Measurements from ENCODE around the gene SETD1A. TPM values are rescaled to one million over a fixed set of nuclear protein-coding genes. Genes with fewer than 3 reads are reported as not detected.

Gene SETD1A
- total and polyA plus RNA-seq, 9 of the 15 experiments (the other 6 are each of a cell fraction or from before 2014, with no cell fraction given): 0.08 to 36.0 (median 4.2) TPM

DNA sequence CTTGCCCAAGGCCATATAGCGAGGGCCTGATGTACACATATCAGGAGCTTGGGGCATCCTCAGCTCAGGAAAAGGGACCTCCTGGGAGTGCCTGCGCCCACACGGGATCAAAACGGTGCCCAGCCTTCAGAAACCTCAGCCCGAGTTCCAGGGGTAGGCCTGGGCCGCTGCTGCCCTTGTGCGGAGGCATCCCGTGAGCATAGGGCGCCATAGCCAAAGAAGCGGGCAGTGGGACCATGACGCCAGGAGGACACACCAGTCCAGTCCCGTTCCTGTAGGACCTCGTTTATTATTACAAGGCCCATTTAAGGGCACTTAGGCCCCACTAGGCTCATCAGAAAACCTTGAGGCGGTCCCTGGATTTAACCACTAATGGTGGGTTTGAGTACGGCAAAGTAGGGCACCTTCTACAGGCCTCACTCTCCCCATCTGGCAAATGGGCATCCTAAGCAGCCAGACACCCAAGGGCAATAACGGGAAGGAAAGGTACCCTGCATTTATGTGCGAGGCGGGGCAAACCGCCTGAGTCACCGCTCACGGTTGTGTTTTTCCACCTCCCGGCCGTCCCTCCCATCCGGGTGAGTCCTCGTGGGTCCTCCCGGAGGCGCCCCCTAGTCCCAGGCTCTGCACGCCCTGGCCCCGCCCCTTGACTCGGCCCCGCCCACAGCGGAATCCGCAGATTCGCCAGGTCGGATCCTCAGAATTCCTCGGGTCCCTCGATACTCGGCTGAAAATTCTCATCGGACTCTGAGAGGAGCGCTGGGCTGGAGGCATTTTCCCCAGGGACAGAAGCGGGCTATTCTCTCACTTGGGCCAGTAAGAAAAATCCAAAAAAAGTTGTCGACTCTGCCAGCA lies 726 bp upstream of the SETD1A start (continued):
- TF ChIP-seq SRSF3 (IDR thresholded peaks at IDR 0.05; ENCODE audit: insufficient read depth, low read length): no peak
- peak; percentile 25; the same call in 1 of the 2 replicates for TF ChIP-seq BHLHE40 (IDR thresholded peaks at IDR 0.05; ENCODE audit: low read length)
- TF ChIP-seq, protein P1, sequence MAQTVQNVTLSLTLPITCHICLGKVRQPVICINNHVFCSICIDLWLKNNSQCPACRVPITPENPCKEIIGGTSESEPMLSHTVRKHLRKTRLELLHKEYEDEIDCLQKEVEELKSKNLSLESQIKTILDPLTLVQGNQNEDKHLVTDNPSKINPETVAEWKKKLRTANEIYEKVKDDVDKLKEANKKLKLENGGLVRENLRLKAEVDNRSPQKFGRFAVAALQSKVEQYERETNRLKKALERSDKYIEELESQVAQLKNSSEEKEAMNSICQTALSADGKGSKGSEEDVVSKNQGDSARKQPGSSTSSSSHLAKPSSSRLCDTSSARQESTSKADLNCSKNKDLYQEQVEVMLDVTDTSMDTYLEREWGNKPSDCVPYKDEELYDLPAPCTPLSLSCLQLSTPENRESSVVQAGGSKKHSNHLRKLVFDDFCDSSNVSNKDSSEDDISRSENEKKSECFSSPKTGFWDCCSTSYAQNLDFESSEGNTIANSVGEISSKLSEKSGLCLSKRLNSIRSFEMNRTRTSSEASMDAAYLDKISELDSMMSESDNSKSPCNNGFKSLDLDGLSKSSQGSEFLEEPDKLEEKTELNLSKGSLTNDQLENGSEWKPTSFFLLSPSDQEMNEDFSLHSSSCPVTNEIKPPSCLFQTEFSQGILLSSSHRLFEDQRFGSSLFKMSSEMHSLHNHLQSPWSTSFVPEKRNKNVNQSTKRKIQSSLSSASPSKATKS (CRISPR knock-in tag; IDR thresholded peaks at IDR 0.05): no peak
- TF ChIP-seq, protein P2, sequence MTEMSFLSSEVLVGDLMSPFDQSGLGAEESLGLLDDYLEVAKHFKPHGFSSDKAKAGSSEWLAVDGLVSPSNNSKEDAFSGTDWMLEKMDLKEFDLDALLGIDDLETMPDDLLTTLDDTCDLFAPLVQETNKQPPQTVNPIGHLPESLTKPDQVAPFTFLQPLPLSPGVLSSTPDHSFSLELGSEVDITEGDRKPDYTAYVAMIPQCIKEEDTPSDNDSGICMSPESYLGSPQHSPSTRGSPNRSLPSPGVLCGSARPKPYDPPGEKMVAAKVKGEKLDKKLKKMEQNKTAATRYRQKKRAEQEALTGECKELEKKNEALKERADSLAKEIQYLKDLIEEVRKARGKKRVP (CRISPR knock-in tag; IDR thresholded peaks at IDR 0.05): no peak
- TF ChIP-seq MXI1 (IDR thresholded peaks at IDR 0.05; ENCODE audit: low read depth, low read length): peak; percentile 61; the same call in 1 of the 2 replicates
- TF ChIP-seq, protein P3, sequence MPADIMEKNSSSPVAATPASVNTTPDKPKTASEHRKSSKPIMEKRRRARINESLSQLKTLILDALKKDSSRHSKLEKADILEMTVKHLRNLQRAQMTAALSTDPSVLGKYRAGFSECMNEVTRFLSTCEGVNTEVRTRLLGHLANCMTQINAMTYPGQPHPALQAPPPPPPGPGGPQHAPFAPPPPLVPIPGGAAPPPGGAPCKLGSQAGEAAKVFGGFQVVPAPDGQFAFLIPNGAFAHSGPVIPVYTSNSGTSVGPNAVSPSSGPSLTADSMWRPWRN (IDR thresholded peaks at IDR 0.05; ENCODE audit: low read depth): no peak
- no peak for TF ChIP-seq MYBL2 (IDR thresholded peaks at IDR 0.05; ENCODE audit: low read depth)
- TF ChIP-seq MYBL2 (CRISPR knock-in tag; IDR thresholded peaks at IDR 0.05; ENCODE audit: borderline replicate concordance): no peak
- TF ChIP-seq RHOXF2B (CRISPR knock-in tag; conservative IDR thresholded peaks at IDR 0.05): 0 out of 2 replicates have a peak, but pooled peaks have one; percentile 66
- peak; percentile 52; the same call in 1 of the 2 replicates for TF ChIP-seq TEAD4 (IDR thresholded peaks at IDR 0.05; ENCODE audit: low read length)
- no peak for TF ChIP-seq TEAD4 (CRISPR knock-in tag; IDR thresholded peaks at IDR 0.05; ENCODE audit: borderline replicate concordance)
- TF ChIP-seq PHF20 (IDR thresholded peaks at IDR 0.05; ENCODE audit: partially characterized antibody): peak; percentile 42
- TF ChIP-seq TEAD1 (CRISPR knock-in tag; IDR thresholded peaks at IDR 0.05): peak in 1 of 2 experiments; percentile 73; a peak in 3 of 4 replicates
- TF ChIP-seq ZNF830 (CRISPR knock-in tag; IDR thresholded peaks at IDR 0.05): peak; percentile 20; the same call in 1 of the 2 replicates
- TF ChIP-seq HDAC3 (IDR thresholded peaks at IDR 0.05; ENCODE audit: borderline replicate concordance, partially characterized antibody): peak; percentile 72
- TF ChIP-seq CBX1 (IDR thresholded peaks at IDR 0.05; ENCODE audit: low read depth): peak; percentile 97; the same call in 1 of the 2 replicates
- TF ChIP-seq TAF15 (IDR thresholded peaks at IDR 0.05; ENCODE audit: low read depth, low read length): no peak
- no peak for TF ChIP-seq EWSR1 (IDR thresholded peaks at IDR 0.05; ENCODE audit: borderline replicate concordance, low read depth, partially characterized antibody)
- no peak for TF ChIP-seq RFX7 (CRISPR knock-in tag; IDR thresholded peaks at IDR 0.05)
- peak; percentile 18; the same call in 1 of the 2 replicates for TF ChIP-seq ETV5 (CRISPR knock-in tag; IDR thresholded peaks at IDR 0.05; ENCODE audit: low read depth)
